Esophagus squamous epithelium (tissue), 5 donors: ENCODE data around the gene SH3GL2. TPM values are rescaled to one million over a fixed set of nuclear protein-coding genes. Genes with fewer than 3 reads are reported as not detected.
A peak's percentile ranks its signal among the peaks of the same experiment; 100 is the strongest.

ENCODE experiments used
- DNase-seq: peaks from one replicate; lab custom pipeline; 2025; lab: John Stamatoyannopoulos, UW
- H3K27ac ChIP-seq, 4 donors: fragments of 200-600 bp; sonication (generic); one replicate each; pipeline ENCODE4 v1.5.1; 2016 to 2019; ENCODE audit warnings: mild to moderate bottlenecking in 1 of 4
- H3K27me3 ChIP-seq, 4 donors: fragments of 200-600 bp; sonication (generic); 1 replicate in 3 of 4; 2 replicates in 1 of 4; pipeline versions ENCODE4 v1.5.1 to v1.6.0; 2017 to 2021; ENCODE audit warnings: antibody characterized with exemption in 1 of 4
- H3K36me3 ChIP-seq, 3 donors: fragments of 200-600 bp; sonication (generic); one replicate each; pipeline ENCODE4 v1.5.1; 2016 to 2019
- H3K4me1 ChIP-seq, 3 donors: fragments of 200-600 bp; sonication (generic); one replicate each; pipeline ENCODE4 v1.5.1; 2017 to 2019
- H3K4me3 ChIP-seq, 4 donors: fragments of 200-600 bp; sonication (generic); 1 replicate in 3 of 4; 2 replicates in 1 of 4; pipeline ENCODE4 v1.5.1; 2016 to 2019; ENCODE audit warnings: mild to moderate bottlenecking in 2 of 4, moderate library complexity in 1 of 4
- H3K9me3 ChIP-seq, 3 donors: fragments of 200-600 bp; sonication (generic); one replicate each; pipeline ENCODE4 v1.5.1; 2016 to 2019
- POLR2A ChIP-seq, 4 donors: fragments of 450-650 bp; IDR thresholded peaks; one replicate each; pipeline ENCODE4 v1.6.1; 2017; ENCODE audit warnings: antibody characterized with exemption in 4 of 4, mild to moderate bottlenecking in 4 of 4, moderate library complexity in 3 of 4
- WGBS, 2 donors: methylation state at CpG; one replicate each; pipeline ENCODE4 v1.1.5; 2018; 5-methylcytosine and 5-hydroxymethylcytosine counted together
- intact Hi-C: fragments of 100-400 bp; cut with DNase I; formaldehyde crosslinking; loops from one replicate; pipeline ENCODE4 v1.15.0; 2022
- total RNA-seq, 4 donors: library from RNA; depleted of rRNA; stranded (reverse); fragments of >200 nt; gene quantifications; one replicate each; pipeline ENCODE4 v1.1.0, GENCODE V29; 2016
- TF ChIP-seq, protein P1 (sequence below), 6 experiments: fragments of 450-650 bp in 4 of 6; fragments of 200-600 bp in 2 of 6; sonication (generic) in 2 of 6; IDR thresholded peaks; one replicate each; pipeline ENCODE4 v1.5.1; 2016 to 2019; ENCODE audit warnings: antibody characterized with exemption in 6 of 6, mild to moderate bottlenecking in 4 of 6, moderate library complexity in 4 of 6
- donor health status: DM: yes; HTN: yes; CAD: no.

The SH3GL2 gene
- total RNA-seq, 4 donors from 2014 or later = 0.19 TPM; not detected in 3

DNA sequence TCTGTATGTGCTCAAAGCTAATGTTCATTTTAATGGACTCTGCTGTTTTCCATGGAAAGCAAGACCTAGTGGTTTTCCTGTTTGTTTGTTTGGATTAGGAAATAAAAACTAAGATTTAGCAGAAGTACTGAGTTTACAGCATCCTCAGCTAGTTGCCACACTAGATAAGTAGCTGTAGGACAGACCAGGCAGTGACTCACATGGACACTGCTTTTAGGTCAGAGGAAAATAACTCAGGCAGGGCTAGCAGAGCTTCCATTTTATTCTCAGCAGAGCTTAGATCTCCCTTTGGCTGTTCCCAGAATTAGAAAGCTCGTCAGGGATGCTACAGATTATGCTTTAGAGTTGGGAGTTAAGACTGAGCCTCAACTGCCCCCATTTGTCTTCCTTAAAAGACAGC lies 204.4 kb downstream of the SH3GL2 start:
- DNase-seq = no peak
- H3K27me3 ChIP-seq = no peaks in the 10 kb centered on the region
- 43 to 63% methylated on average over 1 of the region's 1 CpG for WGBS, 2 donors
- no peaks in the 10 kb centered on the region for H3K4me1 ChIP-seq
- no peaks in the 10 kb centered on the region for H3K36me3 ChIP-seq
- intact Hi-C loops = no loop called here
- no peak overlapping the region for H3K4me3 ChIP-seq
- no peaks in the 10 kb centered on the region for H3K9me3 ChIP-seq
- no peak for TF ChIP-seq POLR2A (IDR thresholded peaks at IDR 0.05)
- TF ChIP-seq, protein P1, sequence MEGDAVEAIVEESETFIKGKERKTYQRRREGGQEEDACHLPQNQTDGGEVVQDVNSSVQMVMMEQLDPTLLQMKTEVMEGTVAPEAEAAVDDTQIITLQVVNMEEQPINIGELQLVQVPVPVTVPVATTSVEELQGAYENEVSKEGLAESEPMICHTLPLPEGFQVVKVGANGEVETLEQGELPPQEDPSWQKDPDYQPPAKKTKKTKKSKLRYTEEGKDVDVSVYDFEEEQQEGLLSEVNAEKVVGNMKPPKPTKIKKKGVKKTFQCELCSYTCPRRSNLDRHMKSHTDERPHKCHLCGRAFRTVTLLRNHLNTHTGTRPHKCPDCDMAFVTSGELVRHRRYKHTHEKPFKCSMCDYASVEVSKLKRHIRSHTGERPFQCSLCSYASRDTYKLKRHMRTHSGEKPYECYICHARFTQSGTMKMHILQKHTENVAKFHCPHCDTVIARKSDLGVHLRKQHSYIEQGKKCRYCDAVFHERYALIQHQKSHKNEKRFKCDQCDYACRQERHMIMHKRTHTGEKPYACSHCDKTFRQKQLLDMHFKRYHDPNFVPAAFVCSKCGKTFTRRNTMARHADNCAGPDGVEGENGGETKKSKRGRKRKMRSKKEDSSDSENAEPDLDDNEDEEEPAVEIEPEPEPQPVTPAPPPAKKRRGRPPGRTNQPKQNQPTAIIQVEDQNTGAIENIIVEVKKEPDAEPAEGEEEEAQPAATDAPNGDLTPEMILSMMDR (IDR thresholded peaks at IDR 0.05) = no peak
- H3K27ac ChIP-seq = no peak overlapping the region

DNA sequence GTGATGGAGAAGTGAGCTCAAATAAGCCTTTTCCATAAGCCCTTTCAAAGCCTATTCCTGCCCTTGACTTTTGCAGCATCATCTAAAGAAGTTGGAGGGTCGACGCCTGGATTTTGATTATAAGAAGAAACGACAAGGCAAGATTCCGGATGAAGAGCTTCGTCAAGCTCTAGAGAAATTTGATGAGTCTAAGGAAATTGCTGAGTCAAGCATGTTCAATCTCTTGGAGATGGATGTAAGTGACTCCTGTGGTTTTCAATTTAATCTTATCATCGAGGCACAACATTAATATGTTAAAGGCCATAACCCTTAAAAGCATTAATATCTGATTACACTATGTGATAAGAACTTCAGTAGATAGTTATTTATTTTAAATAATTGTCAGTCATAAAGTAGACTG lies 210.4 kb downstream of the SH3GL2 start:
- Histone ChIP-seq H3K4me3 (no peak overlapping the region), H3K4me1 (no peaks in the 10 kb centered on the region), H3K9me3 (no peaks in the 10 kb centered on the region), H3K36me3 (no peaks in the 10 kb centered on the region), H3K27me3 (peaks cover 0 to 5% (median 0%) of the 10 kb centered on the region in 4 donors), H3K27ac (no peak overlapping the region)
- 85 to 88% methylated on average over 6 of the region's 6 CpGs for WGBS, 2 donors
- no peak for DNase-seq
- TF ChIP-seq POLR2A (IDR thresholded peaks at IDR 0.05) = no peak
- TF ChIP-seq, protein P1 (IDR thresholded peaks at IDR 0.05) = no peak
- intact Hi-C loops = no loop called here

- no peaks in the 10 kb centered on the region for H3K4me1 ChIP-seq
- H3K4me3 ChIP-seq = no peak overlapping the region
- H3K36me3 ChIP-seq = no peaks in the 10 kb centered on the region
- H3K9me3 ChIP-seq = no peaks in the 10 kb centered on the region
- no peak for TF ChIP-seq POLR2A (IDR thresholded peaks at IDR 0.05)
- TF ChIP-seq, protein P1 (IDR thresholded peaks at IDR 0.05) = peak in 1 of 6 experiments; percentile 19
- 75 to 81% methylated on average over 14 of the region's 14 CpGs for WGBS, 2 donors
- peaks cover 0 to 5% (median 0%) of the 10 kb centered on the region in 4 donors for H3K27me3 ChIP-seq
- no peak for DNase-seq
- H3K27ac ChIP-seq = no peak overlapping the region
- intact Hi-C loops = no loop called here
Measured at GRCh38 chr9:17793713-17794622, 215.1 kb downstream of the SH3GL2 start.

DNA sequence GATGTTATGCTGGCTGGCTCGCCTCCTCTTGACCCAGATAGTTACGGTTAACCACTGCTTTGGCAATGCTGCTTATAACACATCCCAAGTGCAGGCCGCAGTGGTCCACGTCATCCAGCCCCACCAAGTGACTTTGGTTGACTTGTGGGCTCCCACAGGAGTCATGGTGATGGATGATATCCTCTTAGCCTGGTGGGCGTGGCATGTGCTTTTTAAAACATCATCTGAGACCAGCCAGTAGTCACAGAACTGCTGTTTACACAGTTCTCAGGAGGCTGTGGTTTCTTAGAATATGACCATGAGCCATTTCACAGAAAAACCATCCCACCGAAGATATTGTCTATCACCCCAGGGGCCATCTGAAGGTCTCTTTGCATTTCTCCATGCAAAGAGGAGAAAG lies 216.9 kb downstream of the SH3GL2 start:
- H3K27me3 ChIP-seq = peaks cover 0 to 5% (median 0%) of the 10 kb centered on the region in 4 donors
- H3K27ac ChIP-seq = no peak overlapping the region
- intact Hi-C loops = no loop called here
- no peak overlapping the region for H3K4me3 ChIP-seq
- 73 to 88% methylated on average over 3 to 6 of the region's 6 CpGs for WGBS, 2 donors
- no peak for DNase-seq
- H3K9me3 ChIP-seq = no peaks in the 10 kb centered on the region
- TF ChIP-seq, protein P1 (IDR thresholded peaks at IDR 0.05) = no peak
- TF ChIP-seq POLR2A (IDR thresholded peaks at IDR 0.05) = no peak
- H3K4me1 ChIP-seq = no peaks in the 10 kb centered on the region
- H3K36me3 ChIP-seq = no peaks in the 10 kb centered on the region

DNA sequence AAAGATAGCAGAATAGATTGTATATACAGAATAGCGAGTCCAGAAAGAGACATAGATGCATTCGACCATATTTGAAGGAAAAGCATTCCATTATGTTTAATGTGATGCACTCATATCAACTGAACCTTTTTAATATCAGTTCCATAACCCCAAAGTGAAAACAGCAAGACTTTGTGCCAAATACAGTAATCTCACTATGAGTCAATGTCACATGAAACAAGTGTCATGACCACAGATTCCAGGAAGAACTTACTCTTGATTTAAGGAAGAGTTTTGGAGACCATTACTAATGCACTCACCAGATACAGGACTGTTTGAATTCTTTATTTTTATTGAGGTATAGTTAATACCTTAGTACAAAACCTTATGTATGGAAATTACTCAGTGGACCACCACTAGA lies 220.5 kb downstream of the SH3GL2 start:
- intact Hi-C loops = no loop called here
- no peak for TF ChIP-seq POLR2A (IDR thresholded peaks at IDR 0.05)
- TF ChIP-seq, protein P1 (IDR thresholded peaks at IDR 0.05) = no peak
- Histone ChIP-seq H3K27me3 (peaks cover 0 to 12% (median 0%) of the 10 kb centered on the region in 4 donors), H3K4me3 (no peak overlapping the region), H3K9me3 (no peaks in the 10 kb centered on the region), H3K36me3 (no peaks in the 10 kb centered on the region), H3K27ac (no peak overlapping the region), H3K4me1 (no peaks in the 10 kb centered on the region)
- 68 to 70% methylated on average over 2 of the region's 2 CpGs for WGBS, 2 donors
- no peak for DNase-seq
